AML-193 (cell line): ENCODE measurements around the gene FREY1.
"Not testable (repeated sequence)": the region's sequence is repeated elsewhere in the genome, so short reads cannot be mapped to it uniquely, and the experiment has no call there.

Experiments
- DNase-seq, 2 experiments: peaks; one replicate each; lab custom pipeline; 2025; lab: John Stamatoyannopoulos, UW

FREY1 gene

DNA sequence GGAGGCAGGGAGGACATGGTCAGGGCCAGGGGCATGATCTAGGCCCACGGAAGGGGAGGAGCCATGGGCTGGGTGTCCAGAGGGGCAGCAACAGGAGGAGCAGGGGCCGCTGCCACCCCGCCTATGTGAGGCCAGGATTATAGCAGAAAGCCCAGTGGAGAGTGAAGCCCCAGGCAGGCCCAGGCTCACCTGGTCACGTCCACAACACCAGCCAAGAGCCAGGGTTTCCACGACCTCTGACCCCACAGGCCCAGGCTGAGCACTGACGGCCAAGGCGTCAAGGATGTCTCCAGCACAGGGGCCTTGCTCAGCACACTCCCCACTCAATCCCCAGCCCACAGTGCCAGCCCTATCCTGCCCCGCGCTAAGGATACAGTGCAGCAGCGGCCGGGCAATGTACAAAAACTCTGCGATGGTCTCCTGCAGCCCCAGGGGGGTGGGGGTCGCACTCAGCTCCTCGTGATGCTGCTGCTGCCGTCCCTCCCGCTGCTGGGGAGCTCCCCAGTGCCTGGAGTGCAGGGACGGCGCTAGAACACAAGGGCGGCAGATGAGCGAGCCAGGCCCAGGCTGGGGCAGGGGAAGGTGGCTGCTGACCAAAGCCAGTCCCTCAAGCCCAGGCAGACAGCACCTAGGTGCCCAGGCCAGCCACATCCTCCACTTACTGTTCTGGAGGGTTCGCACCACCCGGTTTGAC is 7.0 kb upstream of the FREY1 start:
- DNase-seq, result no peak

DNA sequence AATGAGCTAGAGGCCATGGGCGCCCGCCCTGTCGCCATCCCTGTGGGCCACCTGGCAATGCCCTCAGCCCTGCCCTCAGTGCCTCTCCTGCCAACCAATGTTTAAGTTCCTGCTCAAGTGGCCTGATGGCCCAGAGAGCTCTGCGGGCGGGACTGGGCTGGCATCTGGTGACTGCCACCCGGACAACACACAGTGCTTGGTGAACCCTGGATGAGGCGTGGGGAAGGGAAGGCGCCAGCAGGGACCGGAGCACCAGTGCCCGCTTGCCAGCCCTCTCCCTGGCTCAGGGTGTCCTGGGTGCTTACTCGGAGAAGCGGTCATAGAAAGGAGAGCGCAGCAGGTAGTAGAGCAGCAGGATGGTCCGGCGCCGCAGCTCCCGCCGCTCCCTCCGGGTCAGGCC is 6.4 kb upstream of the FREY1 start:
- no peak for DNase-seq

- DNase-seq, result no peak
Measured at GRCh38 chr11:45910623-45911022, 3.6 kb upstream of the FREY1 start.

DNA sequence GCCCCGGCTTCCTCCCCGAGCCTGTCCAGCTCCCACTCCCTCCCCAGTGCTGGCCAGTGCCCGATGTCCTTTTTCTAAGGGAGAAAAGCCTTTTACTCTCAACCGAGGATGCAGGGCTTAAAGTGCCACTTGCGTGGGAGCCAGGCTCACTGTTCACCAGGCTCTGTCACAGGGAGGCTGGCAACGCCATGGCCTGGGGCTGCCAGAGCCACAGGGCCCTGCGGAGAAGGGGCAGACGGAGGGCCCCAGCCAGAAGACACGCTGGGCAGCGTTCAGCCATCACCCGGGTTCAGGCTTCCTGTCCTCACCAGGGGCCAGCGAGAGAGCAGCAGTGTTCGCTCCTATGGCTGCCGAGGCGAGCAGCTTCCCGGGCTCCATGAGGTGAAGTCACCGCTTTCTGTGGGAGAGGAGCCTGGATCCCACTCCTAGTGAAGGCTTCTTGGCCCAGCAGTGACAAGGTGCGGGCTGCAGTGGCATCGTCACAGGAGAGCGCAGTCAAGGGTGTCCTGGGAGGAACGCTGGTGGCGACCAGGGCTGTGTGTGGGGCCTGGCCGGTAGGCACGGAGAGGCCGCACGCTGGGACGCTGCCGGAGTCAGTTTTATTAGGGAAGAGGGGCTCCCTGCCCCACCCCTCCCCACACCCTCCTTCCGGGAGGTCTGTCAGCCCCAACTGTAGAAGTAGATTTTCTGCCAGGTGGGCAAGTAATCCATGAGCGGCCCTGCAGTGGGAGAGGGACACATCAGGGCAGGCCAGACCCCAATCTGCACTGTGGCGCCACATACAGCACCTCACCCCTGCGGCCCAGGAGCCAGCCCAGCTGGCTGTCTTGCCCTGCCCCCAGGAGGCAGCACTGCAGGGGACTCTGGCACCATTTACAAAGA is 2.8 kb upstream of the FREY1 start:
- no peak for DNase-seq

DNA sequence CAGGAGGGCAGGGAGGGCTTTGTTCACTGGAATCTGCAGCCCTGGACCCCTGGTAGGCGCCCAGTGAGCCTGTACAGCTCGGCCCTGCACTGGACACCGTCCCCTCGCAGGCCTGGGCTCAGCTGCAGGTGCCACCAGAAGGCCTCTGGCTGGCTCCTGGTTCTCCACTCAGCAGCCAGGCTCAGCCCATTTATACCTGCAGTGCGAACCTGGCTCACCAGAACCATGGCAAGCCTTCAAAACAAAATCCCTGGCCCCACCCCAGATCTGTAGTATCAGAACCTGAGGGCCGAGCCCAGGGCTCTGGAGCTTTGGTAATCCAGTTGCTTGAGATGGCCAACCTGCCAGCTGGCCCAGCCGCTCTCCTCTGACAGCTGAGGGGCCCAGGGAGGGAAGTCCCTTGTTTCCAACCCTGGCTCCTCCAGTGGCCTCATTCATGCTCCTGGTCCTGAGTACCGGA is 870 bp upstream of the FREY1 start:
- DNase-seq, result no peak

DNA sequence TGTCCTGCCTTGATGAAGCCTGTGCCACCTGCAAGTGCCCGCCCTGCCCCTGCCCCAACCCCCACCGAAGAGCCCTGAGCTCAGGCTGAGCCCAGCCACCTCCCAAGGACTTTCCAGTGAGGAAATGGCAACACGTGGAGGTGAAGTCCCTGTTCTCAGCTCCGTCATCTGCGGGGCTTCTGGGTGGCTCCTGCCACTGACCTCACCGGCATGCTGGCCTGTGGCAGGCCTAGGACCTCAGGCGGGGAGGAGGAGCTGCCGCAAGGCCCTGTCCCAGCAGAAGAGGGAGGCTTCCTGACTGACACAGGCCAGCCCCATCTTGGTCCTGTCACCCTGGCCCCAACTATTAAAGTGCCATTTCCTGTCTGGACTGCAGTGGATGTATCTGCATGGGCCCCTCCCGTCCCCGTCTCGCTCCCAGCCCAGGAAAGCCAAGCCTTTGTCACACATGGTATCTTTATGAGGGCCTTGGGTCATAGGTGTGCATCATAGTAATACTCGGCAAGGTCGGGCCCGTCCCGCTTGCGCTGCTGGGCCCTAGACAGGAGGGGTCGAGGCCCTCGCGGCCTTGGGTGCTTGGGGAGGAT is 882 bp downstream of the FREY1 start:
- DNase-seq, result no peak

DNA sequence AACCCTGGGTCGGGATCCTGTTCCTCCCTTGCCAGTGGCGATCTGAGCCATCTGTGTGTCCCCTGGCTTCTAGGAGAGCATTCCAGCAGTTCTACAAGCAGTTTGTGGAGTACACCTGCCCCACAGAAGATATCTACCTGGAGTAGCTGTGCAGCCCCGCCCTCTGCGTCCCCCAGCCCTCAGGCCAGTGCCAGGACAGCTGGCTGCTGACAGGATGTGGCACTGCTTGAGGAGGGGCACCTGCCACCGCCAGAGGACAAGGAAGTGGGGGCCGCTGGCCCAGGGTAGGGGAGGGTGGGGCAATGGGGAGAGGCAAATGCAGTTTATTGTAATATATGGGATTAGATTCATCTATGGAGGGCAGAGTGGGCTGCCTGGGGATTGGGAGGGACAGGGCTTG is 1.5 kb downstream of the FREY1 start:
- not testable (repeated sequence) for DNase-seq

DNA sequence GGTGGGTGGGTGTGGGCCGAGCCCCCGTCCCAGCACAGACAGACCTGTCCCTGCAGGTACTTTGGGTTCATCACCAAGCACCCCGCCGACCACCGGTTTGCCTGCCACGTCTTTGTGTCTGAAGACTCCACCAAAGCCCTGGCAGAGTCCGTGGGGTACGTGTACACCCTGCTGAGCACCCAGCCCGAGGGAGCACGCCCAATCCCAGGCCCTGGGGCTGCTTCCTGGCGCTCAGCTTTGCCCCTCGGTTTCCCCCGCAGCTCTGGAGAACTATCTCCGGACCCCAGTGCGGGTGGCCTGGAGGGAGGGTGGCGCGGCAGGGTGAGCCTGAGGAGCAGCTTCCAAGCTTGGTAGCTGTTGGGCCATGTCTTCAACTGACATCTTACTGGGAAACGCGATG is 2.0 kb downstream of the FREY1 start:
- no peak for DNase-seq

- DNase-seq, result no peak
Measured at GRCh38 chr11:45904309-45904915, 2.7 kb downstream of the FREY1 start.

GRCh38 chr11:45902452-45903380 is 4.4 kb downstream of the FREY1 start:
- no peak for DNase-seq

GRCh38 chr11:45901626-45902025 is 5.4 kb downstream of the FREY1 start:
- no peak for DNase-seq

- DNase-seq, result no peak
Measured at GRCh38 chr11:45900916-45901617, 6.0 kb downstream of the FREY1 start.

- DNase-seq, result not testable (repeated sequence)
Measured at GRCh38 chr11:45900175-45900800, 6.8 kb downstream of the FREY1 start.

DNA sequence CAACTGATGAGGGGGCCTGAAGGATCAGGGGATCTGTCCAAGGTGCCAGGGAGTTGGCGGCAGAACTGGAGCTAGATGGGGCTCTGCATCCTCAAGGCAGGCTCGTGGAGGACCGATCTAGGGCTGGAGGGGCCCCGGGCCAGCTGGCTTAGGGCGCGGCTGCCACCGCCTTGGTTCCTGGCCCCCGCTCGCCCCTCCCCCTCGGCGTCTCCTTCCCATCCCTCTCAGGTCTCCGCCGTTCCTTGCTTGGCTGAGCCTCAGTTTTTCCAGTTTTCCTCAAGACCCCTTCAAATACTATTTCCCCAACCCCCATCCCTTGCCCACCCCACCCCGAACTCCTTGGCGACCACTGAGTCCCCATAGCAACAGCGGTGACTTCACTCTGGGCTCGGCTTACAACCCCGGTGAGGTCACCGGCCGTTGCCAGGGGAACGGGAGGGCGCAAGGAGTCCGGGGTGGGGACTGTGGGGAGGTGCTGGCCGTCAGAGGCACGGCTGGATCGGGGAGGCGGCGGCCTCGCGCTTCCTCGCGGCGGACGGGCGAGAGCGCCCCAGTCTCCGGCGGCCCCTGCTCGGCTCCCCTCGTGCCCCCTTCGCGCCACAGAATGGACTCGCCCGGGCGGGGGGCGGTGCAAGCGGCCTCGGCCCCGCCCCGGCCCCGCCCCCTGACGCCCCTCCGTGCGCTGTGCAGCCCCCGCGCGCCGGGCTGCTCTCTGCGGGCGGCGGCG is 7.5 kb downstream of the FREY1 start:
- no peak for DNase-seq

DNA sequence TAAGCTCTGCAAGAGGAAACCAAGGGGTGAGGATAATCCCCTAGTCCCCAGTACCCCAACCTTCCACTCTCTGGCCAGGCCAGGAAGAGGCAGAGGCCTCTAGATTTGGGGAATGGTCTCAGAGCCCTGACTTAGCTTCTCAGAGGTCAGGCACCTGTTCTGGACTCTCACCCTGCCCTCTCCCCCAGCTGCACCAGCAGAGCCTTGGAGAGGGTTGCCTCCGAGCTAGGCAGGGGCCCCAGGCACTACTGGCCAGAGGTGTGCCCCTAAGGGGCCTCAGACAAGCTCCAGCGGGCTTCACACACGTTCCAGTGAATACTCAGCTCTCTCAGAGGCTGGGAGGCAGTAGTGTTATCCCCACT is 8.0 kb downstream of the FREY1 start:
- no peak for DNase-seq

DNA sequence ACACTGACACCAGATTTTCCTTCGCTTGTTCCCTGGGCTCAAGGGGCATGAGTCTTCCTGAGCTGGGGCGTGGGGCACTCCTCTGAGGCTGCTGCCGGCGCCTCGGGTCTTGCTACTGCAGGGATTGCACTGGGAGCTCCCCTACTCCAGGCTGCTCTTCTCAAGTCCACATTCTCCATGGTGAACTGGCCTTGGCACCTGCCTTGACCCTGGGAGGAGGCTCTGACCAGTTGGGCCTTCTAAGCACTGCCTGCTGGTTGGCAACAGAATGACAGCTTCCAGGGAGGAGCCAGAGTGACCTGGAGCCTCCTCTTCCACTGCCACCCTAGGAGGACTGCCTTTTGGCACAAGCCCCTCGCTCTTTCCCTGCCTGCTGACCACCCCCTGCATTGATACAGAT is 9.5 kb downstream of the FREY1 start:
- no peak for DNase-seq

DNA sequence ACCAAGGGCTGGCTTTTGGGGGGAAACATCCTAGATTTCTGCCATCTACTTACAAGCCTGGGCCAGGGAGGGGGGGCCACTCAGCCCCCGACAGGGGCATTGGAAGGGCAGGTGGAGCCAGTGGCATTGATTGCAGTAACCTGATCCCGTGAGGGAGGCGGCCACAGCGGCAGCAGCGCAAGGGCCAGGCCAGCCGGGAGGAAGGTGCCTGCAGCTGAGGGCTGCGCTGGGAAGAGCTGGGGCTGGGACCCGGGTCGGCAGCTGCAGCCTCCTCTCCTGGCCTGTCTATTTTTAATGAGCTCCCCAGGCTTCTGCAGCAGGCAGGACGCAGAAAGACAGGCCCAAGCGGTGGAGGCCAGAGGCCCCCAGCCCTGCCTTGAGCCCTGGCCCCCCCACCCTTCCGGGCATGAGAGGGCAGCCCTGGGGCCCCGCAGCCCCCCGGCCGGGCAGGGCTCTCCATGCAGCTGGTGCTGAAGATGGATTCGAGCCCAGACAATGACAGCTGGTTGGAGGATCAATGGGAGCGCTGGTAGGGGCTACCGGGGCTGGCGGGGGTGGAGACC is 10.6 kb downstream of the FREY1 start:
- no peak for DNase-seq

DNA sequence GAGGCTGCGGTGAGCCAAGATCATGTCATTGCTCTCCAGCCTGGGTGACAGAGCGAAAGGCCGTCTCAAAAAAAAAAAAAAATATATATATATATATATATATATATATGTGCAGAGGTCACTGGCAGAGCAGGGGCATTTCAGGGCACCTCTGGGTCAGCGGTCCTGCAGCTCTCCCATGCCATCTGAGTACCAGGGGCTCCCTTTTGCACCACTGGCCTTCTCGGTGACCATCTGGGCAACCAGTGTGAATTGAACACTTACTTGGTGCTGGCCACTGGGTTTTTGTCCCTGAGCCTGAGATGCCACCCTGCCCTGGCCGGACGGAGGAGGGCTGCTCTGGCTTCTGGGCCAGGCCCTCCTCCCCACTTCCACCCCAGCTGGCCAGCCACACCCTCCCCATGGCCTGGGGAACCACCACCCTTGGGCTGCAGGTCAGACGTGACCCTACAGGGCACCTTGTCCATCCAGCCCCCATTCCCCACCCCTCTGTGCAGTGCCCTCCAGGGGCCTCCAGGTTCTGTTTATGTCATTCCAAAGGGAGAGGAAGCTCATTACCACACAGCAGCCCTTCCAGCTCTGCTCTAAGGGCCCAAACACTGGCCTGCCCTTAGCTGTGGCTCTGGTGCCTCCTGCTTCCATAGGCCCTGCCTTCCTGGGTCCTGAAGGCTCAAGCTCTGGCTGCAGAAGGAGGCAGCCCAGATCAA is 11.4 kb downstream of the FREY1 start:
- no peak for DNase-seq
